COLO829 (cell line): ENCODE measurements around the gene MTG1.
"Not testable (repeated sequence)": the region's sequence is repeated elsewhere in the genome, so short reads cannot be mapped to it uniquely, and the experiment has no call there.

Source experiments
- DNase-seq: peaks from one replicate; pipeline ENCODE4 v3.0.0; 2012; ENCODE audit warnings: low spot score

MTG1 gene

DNA sequence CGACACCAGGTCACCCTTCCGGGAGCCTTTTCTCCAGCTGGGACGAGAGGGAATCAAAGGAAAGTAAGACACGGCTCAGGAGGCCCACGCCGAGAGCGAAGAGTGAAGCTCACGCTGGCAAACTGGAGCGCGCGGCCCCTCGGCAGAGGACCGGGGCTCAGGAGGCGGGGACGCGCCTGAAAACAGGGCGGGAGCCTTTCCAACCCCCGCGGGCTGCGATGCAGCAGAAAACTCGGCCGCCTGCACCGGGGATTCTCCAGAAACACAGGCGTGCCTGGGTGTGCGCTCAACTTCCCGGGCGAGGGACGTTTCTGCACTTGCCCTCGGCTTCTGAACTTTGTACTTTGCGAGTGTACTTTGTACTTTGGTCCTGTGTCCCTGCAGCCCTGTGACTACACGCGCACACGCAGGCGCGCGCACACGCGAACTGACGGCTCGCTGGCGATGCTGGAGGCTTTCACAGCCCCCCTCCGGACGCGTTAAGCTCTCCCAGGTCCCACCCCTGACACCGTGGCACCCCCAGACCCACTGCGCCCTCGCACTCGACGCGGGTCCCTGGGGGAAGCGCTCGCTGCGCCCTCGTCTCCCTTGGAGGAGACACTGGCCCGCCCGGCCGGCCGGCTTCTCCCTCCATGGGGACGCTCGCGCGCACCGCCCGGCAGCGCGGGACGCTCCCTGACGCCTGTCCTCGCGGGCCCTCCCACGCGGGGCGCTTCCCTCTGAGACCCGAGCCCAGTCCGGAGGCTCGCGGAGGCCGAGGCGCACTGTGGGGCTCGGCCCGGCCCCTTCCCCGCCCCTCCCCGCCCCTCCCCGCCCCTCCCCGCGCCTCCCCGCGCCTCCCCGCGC, 15.5 kb upstream of the MTG1 start:
- no peak for DNase-seq

DNA sequence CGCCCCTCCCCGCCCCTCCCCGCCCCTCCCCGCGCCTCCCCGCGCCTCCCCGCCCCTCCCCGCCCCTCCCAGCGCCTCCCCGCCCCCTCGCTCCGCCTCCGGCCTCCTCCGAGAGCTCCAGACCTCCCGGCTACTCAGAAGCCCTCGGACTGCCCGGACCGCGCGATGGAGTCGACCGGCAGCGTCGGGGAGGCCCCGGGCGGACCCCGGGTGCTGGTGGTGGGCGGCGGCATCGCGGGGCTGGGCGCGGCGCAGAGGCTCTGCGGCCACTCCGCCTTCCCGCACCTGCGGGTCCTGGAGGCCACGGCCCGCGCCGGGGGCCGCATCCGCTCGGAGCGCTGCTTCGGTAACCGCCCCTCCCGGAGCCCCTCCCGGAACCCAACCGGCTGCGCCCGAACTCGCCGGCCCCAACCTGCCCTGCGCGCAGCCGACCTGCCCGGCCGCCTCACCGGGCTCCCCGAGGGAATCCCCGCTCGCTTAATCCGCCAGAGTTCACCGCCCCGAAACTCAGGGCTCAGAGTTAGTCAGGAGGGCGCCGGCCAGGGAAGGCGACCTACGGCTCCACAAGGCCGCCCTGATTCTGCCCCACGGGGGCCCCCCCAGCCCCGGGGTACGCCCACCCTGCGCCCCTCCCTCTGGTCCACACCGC, 14.7 kb upstream of the MTG1 start, which contains the start of gene PAOX:
TSS of gene PAOX (plus strand) at position 111 of the 649 bp plus-strand sequence. CDS start at position 166, 55 bp downstream.
- peak; percentile 22 for DNase-seq

DNA sequence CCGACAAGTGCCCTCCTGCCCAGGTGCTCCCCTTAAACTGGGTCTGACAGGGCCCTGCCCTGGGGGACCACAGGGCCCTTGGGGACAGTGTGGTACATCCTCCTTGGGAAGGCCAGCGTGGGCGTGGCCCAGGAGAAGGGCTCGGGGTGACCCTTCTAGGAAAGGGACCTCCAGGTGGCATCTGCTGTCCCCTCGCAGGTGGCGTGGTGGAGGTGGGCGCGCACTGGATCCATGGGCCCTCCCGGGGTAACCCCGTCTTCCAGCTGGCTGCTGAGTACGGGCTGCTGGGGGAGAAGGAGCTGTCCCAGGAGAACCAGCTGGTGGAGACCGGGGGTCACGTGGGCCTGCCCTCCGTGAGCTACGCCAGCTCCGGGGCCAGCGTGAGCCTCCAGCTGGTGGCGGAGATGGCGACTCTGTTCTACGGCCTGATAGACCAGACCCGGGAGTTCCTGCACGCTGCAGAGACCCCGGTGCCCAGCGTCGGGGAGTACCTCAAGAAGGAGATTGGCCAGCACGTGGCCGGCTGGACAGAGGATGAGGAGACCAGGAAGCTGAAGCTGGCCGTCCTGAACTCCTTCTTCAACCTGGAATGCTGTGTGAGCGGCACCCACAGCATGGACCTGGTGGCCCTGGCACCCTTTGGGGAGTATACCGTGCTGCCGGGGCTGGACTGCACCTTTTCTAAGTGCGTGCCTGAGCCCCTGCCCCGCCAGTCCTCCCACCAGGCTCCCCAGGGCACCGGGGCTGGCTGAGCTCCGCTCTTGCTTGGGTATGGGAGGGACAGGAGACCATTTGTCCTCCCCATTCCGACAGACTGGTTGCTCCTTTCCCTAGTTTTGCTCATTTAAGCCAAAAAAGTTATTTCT, 13.9 kb upstream of the MTG1 start:
- no peak for DNase-seq

DNA sequence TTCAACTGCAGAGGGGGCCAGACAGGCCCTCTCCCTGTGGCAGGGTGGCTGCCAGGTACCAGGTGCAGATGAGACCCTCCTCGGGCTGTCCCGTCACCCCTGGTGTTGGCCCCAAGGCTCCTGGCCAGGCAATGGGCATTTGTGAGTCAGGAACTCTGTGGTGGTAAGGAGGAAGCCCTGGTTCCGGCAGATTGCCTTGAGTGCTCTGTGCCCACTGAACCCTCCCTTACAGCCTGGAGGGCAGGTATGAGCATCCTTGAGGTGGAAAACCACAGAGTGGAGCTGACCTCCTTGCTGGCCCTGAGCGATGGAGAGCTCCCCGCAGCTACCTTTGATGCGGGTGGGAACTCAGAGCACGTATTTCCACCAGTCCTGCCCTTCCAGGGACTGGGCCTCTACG, 12.9 kb upstream of the MTG1 start:
- no peak for DNase-seq

DNA sequence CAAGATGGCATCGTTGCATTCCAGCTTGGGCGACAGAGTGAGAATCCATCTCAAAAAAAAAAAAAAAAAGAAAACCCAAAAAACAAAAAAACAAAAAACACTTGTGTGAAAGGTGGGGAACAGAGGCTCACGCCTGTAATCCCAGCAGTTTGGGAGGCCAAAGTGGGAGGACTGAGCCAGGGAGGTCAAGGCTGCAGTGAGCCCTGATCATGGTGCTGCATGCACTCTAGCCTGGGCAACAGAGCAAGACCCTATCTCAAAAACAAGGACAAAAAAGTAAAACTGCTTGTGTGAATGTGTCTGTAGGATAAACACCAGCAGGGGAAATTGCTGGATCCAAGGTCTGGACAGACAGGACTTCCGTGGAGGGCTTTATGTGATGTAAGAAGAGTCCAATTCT, 10.4 kb upstream of the MTG1 start:
- no peak for DNase-seq

DNA sequence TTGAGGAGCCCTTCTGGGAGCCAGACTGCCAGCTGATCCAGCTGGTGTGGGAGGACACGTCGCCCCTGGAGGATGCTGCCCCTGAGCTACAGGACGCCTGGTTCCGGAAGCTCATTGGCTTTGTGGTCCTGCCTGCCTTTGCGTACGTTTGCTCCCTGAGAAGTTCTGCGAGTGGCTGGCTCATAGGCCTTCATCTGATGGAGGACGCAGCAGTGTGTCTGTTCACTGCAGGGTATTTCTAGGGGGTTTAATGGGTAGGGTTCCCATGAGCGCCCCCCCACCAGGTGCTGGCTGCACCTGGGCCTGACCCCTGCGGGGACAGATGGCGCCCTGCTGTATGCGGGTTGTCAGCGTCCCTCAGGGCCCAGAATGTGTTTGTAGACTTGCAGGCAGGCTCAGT, 9.9 kb upstream of the MTG1 start:
- no peak for DNase-seq

DNA sequence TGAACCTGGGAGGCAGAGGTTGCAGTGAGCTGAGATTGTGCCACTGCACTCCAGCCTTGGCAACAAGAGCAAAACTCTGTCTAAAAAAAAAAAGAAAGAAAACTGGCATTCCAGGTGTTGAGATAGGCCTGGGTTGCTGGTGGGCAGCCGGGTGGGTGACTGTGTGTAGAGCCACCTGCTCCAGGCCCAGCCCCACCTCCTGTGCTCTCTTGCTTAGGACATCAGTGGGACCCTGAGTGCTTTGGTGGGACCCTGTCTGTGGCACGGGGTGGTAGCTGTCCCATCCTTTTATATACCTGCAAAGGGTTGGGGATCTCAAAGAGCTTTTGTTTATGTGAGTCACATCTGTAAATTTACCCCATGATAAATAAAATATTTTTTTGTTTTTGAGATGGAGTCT, 8.7 kb upstream of the MTG1 start:
- no peak for DNase-seq

DNA sequence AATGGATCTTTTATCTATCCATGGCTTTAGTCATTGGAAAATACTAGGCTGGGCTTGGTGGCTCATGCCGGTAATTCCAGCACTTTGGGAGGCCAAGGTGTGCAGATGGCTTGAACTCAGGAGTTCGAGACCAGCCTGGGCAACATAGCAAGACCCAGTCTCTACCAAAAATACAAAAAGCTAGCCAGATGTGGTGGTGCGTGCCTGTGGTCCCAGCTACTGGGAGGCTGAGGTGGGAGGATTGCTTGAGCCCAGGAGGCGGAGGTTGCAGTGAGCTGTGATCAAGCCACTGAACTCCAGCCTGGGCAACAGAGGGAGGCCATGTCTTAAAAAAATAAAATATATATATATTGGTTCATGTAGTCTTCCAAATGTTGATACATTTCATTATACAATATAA, 7.0 kb upstream of the MTG1 start:
- not testable (repeated sequence) for DNase-seq

DNA sequence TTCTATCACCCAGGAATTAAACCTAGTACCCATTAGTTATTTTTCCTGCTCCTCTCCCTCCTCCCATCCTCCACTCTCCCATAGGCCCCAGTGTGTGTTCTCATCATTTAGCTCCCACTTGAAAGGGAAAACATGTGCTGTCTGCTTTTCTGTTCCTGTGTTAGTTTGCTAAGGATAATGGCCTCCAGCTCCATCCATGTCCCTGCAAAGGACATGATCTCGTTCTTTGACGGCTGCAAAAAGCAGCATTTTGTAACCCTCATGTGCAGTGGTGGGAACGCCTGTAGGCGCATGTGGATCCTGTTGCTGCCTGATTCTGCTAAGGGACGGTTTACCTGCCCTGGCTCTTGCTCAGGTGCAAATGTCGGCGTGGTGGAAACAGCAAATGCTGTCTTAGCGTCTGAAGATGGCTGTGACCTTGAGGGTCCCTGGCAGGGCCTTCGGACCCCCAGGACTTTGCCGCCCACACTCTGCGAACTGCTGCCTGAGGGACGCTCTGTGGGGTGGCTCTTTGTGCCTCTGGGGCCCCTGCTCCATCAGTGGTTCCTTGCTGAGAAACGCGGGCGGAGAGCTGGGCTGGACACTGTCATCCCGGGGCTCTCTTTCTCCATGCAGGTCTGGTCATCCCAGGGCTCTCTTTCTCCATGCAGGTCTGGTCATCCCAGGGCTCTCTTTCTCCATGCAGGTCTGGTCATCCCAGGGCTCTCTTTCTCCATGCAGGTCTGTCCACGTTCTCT, 5.6 kb upstream of the MTG1 start:
- no peak for DNase-seq

DNA sequence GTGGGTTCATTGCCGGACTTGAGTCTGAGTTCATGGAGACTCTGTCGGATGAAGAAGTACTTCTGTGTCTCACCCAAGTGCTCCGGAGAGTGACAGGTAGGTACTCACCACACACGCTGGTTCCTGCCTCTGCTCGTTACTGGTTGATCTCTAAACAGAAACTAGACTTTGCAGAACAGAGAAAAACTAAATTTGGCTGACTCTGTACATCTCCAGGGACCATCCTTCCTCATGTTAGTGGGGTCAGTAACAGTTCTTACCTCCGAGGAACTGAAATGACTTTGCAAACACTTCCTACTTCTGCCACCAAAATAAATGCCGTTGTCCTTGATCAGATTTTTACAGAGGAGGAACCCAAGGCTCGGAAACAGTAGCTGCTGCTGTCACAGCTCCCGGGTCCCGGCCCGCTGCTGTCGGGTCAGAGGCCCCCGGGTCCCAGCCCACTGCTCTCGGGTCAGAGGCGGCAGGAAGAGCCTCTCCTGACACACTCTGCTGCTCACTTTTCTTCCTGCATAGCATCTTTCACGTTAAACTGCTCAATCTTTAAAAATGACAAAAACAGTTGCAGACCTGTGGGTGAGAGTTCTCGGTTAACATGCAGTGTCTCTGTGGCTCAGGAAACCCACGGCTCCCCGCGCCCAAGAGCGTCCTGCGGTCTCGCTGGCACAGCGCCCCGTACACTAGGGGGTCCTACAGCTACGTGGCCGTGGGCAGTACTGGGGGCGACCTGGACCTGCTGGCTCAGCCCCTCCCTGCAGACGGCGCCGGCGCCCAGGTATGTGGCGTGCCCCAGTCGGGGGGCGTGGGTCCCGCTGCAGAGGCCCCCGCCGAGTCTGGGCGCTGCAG, 4.8 kb upstream of the MTG1 start:
- DNase-seq = no peak

DNA sequence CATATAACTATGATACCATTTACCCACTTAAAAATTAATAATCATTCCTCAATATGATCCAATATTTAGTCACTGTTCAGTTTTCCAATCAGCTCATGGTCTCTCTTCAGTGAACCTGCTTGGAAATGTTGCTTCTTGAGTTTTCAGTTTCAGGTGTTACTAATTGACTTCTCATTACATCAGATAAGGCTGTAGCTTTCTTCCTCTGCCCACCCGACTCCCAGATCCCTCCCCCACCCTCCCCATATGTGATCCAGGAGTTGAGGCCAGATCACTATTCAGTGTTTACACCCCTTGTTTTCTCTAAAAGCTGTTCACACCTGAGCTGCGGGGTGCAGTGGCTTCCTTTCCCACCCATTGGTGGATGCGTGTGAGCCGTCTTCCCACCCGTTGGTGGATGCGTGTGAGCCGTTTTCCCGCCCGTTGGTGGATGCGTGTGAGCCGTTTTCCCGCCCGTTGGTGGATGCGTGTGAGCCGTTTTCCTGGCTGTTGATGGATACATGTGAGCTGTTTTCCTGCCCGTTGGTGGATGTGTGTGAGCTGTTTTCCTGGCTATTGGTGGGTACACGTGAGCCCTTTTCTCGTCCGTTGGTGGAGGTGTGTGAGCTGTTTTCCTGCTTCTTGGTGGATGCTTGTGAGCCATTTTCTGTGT, 3.2 kb upstream of the MTG1 start:
- no peak for DNase-seq

DNA sequence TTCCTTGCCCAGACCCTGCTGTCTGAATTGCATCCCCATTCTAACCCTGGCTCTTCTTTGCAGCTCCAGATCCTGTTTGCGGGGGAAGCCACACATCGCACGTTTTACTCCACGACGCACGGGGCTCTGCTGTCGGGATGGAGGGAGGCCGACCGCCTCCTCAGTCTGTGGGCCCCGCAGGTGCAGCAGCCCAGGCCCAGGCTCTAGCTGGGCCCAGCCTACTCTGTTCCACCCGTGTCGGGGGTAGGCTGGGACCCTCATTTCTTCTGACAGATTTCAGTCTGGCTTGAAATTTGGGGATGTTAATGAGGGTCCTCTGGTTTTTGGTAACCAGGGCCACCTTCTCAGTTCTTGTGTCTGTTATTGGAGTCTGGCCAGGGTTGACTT, 2.7 kb upstream of the MTG1 start:
- DNase-seq = no peak

DNA sequence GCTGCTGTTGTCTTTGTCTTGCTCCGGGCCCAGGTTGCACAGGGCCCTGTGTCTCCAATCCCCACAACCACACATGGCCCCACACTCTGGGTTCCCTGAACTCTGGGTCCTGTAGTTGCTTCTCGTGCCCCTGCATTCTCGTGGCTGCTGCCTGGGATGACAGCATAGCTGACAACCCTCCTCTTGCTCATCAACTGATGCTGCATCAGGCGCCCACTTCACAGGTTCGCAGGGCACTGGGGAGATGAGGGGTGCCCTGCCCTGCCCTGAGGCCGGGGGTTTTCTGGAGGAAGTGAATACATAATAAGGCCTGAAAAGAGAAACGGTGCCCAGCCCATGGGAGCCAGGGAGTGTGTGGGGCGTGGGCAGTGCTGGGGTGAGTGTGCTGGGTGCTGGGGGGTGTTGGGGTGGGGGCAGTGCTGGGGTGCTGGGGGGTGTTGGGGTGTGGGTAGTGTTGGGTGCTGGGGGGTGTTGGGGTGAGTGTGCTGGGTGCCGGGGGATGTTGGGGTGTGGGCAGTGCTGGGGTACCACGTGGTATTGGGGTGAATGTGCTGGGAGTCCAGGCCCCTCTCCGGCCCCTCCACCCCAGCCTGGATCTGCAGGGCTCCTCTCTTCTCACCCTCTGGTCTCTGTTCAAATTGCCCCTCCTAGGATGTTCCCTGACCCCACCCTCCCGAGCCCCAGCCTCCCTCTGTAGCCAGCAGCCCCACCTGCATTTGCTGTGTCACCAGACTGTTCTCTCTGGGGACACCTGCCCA, 2.0 kb upstream of the MTG1 start:
- no peak for DNase-seq

DNA sequence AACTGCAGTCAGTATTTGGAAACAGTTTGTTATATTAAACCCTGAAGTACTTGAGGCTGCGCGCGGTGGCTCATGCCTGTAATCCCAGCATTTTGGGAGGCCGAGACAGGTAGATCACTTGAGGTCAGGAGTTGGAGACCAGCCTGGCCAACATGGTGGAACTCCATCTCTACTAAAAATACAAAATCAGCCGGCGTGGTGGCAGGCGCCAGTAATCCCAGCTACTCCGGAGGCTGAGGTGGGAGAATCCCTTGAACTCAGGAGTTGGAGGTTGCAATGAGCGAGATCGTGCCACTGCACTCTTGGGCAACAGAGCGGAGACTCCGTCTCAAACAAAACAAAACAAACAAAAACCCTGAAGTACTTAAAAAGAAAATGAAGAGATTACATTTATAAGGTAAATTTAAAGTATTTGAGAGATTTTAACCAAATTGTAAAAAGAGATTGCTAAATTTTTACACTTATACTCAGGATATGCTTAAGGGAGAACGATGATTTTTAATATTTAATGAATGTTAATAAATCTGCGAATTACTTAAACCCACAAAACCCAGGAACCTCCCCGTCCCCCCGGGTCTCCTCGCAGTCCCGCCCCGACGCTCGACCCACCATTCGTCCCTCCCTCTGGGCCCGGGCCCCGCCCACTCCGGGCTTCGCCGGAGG, 425 bp upstream of the MTG1 start:
- DNase-seq = no peak

DNA sequence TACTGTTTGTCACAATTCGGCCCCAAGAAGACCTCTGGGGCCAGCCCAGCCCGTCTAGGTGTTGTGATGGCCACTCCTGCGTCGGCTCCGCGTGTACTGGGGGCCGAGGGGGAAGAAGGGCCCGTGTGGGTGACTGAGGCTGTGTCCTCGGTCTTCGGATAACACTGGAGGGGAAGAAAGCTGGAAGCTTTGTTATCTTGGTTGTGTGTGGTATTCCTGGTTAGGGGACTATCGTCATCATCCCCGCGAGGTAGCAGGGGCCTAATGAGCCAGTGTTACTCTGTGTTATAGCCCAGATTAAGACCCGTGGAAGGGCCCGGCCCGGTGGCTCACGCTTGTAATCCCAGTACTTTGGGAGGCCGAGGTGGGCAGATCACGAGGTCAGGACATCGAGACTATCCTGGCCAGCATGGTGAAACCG, 854 bp downstream of the MTG1 start:
- DNase-seq = no peak

DNA sequence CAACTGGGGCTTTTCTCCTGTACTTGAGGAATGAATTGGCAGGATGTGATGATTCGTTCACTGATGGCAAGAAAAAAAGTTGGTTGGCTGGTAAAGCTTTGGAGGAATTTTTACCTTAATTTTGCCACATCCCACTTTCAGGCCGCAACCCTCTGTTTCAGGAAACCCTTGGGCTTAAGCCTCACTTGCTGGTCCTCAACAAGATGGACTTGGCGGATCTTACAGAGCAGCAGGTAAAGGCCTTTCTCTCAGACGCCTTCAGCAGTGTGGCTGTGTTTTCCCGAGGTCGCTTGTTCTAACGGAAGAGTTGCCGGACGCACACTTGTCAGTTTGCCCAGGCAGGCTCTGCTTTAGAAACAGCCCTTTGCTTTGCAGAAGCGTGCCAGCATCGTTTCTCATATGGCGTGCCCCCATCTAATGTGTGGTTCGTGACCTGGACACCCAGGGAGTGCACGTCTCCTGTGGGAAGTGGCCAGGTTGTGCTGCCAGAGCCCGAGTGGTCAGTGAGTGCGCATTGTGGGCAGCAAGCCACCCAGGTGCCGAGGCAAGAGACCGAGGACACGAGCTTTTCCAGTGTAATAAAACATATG, 2.2 kb downstream of the MTG1 start:
- DNase-seq = no peak

DNA sequence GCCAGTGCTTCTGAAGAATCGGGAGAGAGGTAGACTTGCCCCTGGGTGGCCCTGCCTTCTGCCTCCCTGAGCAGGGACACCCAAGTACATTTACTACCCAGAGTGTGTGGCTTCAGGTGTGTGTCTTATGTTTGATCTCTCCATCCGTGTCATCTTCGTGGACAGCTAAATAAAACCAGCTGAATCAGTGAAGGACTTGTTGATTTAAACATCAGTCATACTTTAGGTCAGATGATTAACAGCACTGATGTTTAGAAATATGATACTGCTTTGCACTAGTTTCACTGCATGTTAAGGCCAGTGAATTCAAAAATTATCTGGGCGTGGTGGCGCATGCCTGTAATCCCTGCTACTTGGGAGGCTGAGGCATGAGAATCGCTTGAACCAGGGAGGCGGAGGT, 4.0 kb downstream of the MTG1 start:
- no peak for DNase-seq

DNA sequence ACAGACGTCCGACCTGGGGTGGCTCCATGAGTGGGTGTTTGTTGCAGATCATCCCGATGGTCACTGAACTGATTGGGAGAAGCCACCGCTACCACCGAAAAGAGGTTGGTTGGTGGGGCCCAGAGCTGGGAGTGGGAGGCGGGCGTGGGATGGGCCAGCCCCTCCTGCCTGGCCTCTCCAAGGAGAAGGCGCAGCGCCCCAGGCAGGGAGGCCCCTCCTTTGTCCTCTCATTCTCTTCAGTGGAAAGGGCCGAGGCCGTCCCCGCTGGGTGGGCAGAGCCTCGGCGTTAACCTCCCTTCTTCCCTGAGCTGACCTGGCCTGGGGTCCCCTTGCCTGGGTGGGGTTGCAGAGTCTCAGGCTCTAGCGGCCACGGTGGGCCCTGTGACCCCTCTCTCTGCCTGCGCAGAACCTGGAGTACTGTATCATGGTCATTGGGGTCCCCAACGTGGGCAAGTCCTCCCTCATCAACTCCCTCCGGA, 5.2 kb downstream of the MTG1 start:
- no peak for DNase-seq
